Measurements from ENCODE around the gene NADK2.

Gene NADK2

DNA sequence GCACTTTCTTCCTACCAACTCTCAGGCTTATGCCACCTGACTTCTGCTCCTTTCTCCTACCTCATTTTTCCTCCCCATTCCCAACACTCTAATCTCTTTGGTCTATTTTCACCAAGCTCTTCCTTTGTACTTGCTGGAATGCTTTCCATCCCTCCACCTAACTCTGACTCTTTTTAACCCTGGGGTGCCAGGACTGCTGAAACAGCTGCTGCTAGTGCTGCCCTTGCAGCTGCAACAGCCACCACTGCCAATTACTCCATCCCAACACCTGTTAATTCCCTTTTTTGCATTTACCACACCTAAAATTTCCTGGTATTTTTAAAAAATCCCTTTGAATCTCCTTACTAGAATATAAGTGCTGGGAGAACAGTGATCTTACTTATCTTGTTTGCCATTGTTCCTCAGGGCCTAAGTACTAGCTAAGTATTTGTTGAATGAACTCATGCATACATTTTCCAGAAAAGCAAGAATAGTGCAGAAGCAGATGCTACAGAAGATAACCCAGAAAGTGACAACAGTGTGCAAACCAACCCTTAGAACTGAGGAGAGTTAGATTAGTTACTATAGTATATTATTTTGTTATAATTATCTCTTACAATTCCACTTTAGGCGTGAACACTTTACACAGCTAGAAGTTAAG lies 11.5 kb downstream of the NADK2 start:
- Histone ChIP-seq H3K9me3 (ENCODE audit: insufficient read depth, low read depth, low read length) (no peaks in the 10 kb centered on the region), H3K4me3 (ENCODE audit: low read length) (no peak overlapping the region), H3K36me3 (ENCODE audit: insufficient read depth, low read length) (peaks cover 7% of the 10 kb centered on the region; the same call in 1 of the 2 replicates), H3K9ac (ENCODE audit: low read depth, low read length) (no peak overlapping the region), H3K27me3 (ENCODE audit: insufficient read depth, low read length) (no peaks in the 10 kb centered on the region), H3K27ac (ENCODE audit: low read depth, low read length) (no peak overlapping the region), H3K4me1 (ENCODE audit: insufficient read depth, low read length) (no peaks in the 10 kb centered on the region; the same call in 1 of the 2 replicates)
- no CpG with 5 or more reads among the region's 1 CpG for WGBS

DNA sequence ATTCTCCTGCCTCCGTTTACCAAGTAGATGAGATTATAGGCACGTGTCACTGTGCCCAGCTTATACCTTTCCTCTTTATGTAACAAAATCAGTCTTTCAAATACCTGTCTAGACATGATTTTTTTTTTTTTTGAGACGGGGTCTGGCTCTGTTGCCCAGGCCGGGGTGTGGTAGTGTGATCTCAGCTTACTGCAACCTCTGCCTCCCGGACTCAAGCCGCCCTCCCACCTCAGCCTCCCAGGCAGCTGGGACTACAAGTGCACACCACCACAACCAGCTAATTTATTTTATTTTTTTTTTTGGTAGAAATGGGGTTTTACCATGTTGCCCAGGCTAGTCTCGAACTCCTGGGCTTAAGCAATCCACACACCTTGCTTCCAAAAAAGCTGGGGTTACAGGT lies 13.2 kb downstream of the NADK2 start:
- Histone ChIP-seq H3K36me3 (ENCODE audit: insufficient read depth, low read length) (peaks cover 13% of the 10 kb centered on the region; the same call in 1 of the 2 replicates), H3K4me1 (ENCODE audit: insufficient read depth, low read length) (no peaks in the 10 kb centered on the region; the same call in 1 of the 2 replicates), H3K9ac (ENCODE audit: low read depth, low read length) (no peak overlapping the region), H3K4me3 (ENCODE audit: low read length) (no peak overlapping the region), H3K27ac (ENCODE audit: low read depth, low read length) (no peak overlapping the region), H3K9me3 (ENCODE audit: insufficient read depth, low read depth, low read length) (no peaks in the 10 kb centered on the region), H3K27me3 (ENCODE audit: insufficient read depth, low read length) (no peaks in the 10 kb centered on the region)
- WGBS: 93% methylated on average over 6 of the region's 7 CpGs

DNA sequence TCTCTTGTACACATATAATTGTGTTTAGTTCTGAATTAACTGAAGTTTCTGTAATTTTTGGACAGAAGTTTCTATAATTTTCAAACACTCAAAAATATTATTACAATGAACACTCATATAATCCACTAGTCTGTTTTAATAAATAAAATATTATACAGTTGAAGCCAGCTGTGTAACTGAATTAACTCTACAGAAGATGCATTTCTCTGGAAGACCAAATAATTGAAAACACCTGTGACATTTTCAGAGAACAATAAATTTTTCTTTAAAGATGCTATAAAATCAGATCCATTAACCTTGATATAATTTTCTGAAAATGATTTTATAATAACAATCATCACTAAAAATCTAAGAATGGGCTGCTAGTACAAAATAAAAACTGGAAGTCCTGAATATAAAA lies 14.7 kb downstream of the NADK2 start:
- H3K9ac ChIP-seq (ENCODE audit: low read depth, low read length): no peak overlapping the region
- H3K27ac ChIP-seq (ENCODE audit: low read depth, low read length): no peak overlapping the region
- H3K4me1 ChIP-seq (ENCODE audit: insufficient read depth, low read length): no peaks in the 10 kb centered on the region; the same call in 1 of the 2 replicates
- H3K9me3 ChIP-seq (ENCODE audit: insufficient read depth, low read depth, low read length): no peaks in the 10 kb centered on the region
- peaks cover 13% of the 10 kb centered on the region; the same call in 1 of the 2 replicates for H3K36me3 ChIP-seq (ENCODE audit: insufficient read depth, low read length)
- no peaks in the 10 kb centered on the region for H3K27me3 ChIP-seq (ENCODE audit: insufficient read depth, low read length)
- H3K4me3 ChIP-seq (ENCODE audit: low read length): no peak overlapping the region

DNA sequence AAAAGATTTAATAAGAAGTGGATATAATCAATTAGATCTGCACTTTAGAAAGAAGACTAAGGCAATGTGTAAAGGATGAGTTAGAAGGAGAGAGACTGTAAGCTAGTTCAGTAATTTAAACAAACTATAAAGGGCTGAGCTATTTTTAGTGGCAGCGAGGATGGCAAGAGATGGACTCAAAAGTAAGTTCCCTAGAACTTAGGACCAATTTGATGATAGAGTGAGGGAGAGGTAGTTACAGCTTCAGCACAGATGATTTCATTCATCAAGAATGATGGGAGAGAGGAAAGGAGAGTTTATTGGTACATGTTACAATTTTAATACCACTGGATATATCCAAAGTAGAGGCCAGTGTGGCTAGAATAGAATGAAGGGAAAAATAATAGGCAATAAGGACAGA lies 19.1 kb downstream of the NADK2 start:
- H3K36me3 ChIP-seq (ENCODE audit: insufficient read depth, low read length): peaks cover 29% of the 10 kb centered on the region
- H3K4me3 ChIP-seq (ENCODE audit: low read length): no peak overlapping the region
- no peak overlapping the region for H3K9ac ChIP-seq (ENCODE audit: low read depth, low read length)
- no peaks in the 10 kb centered on the region for H3K9me3 ChIP-seq (ENCODE audit: insufficient read depth, low read depth, low read length)
- no peaks in the 10 kb centered on the region for H3K4me1 ChIP-seq (ENCODE audit: insufficient read depth, low read length)
- 90% methylated on average over 1 of the region's 1 CpG for WGBS
- no peaks in the 10 kb centered on the region for H3K27me3 ChIP-seq (ENCODE audit: insufficient read depth, low read length)
- H3K27ac ChIP-seq (ENCODE audit: low read depth, low read length): no peak overlapping the region

DNA sequence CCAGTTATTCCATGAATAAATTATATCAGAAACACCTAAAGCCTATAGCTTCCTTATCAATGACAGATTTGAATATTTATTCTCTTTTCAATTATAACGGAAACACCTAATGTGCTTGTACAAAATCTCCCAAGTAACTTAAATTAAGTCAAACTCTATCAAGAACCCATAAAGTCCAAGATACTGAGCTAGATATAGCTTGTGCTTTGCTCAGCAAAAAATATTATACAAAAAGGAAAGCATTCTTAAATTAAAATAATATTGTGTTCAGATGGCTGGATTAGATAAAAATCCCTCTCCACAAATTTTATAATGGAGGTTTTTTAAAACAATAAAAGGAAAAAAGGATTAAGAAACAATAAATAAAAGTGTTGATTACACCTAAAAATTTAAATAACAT lies 23.7 kb downstream of the NADK2 start:
- no peaks in the 10 kb centered on the region for H3K9me3 ChIP-seq (ENCODE audit: insufficient read depth, low read depth, low read length)
- H3K27ac ChIP-seq (ENCODE audit: low read depth, low read length): no peak overlapping the region
- H3K36me3 ChIP-seq (ENCODE audit: insufficient read depth, low read length): peaks cover 41% of the 10 kb centered on the region
- H3K27me3 ChIP-seq (ENCODE audit: insufficient read depth, low read length): no peaks in the 10 kb centered on the region
- no peak overlapping the region for H3K9ac ChIP-seq (ENCODE audit: low read depth, low read length)
- H3K4me1 ChIP-seq (ENCODE audit: insufficient read depth, low read length): no peaks in the 10 kb centered on the region
- 96% methylated on average over 1 of the region's 1 CpG for WGBS
- H3K4me3 ChIP-seq (ENCODE audit: low read length): no peak overlapping the region

DNA sequence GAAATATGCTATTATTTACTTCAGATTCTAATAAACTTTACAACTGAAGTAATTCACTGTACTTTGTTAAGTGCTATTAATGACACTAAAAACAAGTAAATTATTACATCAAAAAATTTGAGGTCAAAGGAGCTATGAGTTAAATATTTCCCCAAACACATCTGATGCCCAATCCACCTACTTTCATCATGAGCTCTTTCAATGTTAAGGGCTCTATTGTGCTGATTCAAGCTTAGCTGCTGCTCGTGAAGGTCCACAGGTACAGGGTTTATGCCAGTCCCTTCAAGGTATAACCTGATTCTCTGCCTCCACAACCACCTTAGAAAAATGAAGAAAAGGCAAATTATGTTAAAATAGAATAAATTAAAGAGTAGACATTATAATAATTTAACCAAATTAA lies 24.2 kb downstream of the NADK2 start:
- H3K4me1 ChIP-seq (ENCODE audit: insufficient read depth, low read length): no peaks in the 10 kb centered on the region
- peaks cover 45% of the 10 kb centered on the region for H3K36me3 ChIP-seq (ENCODE audit: insufficient read depth, low read length)
- no peak overlapping the region for H3K4me3 ChIP-seq (ENCODE audit: low read length)
- no peaks in the 10 kb centered on the region for H3K27me3 ChIP-seq (ENCODE audit: insufficient read depth, low read length)
- H3K9me3 ChIP-seq (ENCODE audit: insufficient read depth, low read depth, low read length): no peaks in the 10 kb centered on the region
- WGBS: 100% methylated on average over 1 of the region's 1 CpG
- H3K27ac ChIP-seq (ENCODE audit: low read depth, low read length): no peak overlapping the region
- H3K9ac ChIP-seq (ENCODE audit: low read depth, low read length): no peak overlapping the region

DNA sequence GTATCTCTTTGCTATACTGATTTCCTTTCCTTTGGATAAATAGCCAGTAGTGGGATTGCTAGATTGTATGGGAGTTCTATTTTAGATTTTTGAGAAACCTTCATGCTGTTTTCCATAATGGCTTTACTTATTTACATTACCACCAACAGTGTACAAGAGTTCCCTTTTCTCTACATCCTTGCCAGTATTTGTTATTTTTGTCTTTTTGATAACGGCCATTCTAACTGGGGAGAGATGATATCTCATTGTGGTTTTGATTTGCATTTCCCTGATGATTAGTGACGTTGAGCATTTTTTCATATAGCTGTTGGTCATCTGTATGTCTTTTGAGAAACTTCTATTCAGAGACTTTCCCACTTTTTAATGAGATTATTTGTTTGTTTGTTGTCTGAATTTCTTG lies 25.8 kb downstream of the NADK2 start:
- H3K9me3 ChIP-seq (ENCODE audit: insufficient read depth, low read depth, low read length): no peaks in the 10 kb centered on the region
- H3K4me3 ChIP-seq (ENCODE audit: low read length): no peak overlapping the region
- H3K36me3 ChIP-seq (ENCODE audit: insufficient read depth, low read length): peaks cover 54% of the 10 kb centered on the region
- no peaks in the 10 kb centered on the region for H3K4me1 ChIP-seq (ENCODE audit: insufficient read depth, low read length)
- no peaks in the 10 kb centered on the region for H3K27me3 ChIP-seq (ENCODE audit: insufficient read depth, low read length)
- WGBS: 100% methylated on average over 2 of the region's 2 CpGs
- no peak overlapping the region for H3K9ac ChIP-seq (ENCODE audit: low read depth, low read length)
- H3K27ac ChIP-seq (ENCODE audit: low read depth, low read length): no peak overlapping the region

DNA sequence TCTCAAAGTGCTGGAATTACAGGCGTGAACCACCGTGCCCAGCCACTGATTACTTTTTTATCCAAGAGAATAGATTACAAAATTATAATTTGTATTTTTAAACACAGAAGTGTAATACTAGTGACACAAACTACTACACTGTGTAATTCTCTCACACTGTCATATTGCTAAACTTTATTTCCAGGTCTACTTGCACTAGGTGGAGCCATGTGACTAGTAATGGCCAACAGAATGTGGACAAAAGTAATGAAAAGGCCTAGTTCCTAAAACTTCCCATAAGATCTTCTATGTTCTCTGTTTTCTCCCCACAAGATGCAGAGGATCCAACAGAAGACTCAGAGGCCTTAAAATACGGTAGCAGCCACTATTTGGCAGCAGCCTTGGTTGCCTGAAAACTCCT lies 27.3 kb downstream of the NADK2 start:
- no peak overlapping the region for H3K27ac ChIP-seq (ENCODE audit: low read depth, low read length)
- H3K9ac ChIP-seq (ENCODE audit: low read depth, low read length): no peak overlapping the region
- H3K4me1 ChIP-seq (ENCODE audit: insufficient read depth, low read length): no peaks in the 10 kb centered on the region
- no peaks in the 10 kb centered on the region for H3K9me3 ChIP-seq (ENCODE audit: insufficient read depth, low read depth, low read length)
- H3K4me3 ChIP-seq (ENCODE audit: low read length): no peak overlapping the region
- WGBS: 98% methylated on average over 3 of the region's 3 CpGs
- H3K27me3 ChIP-seq (ENCODE audit: insufficient read depth, low read length): no peaks in the 10 kb centered on the region
- peaks cover 49% of the 10 kb centered on the region for H3K36me3 ChIP-seq (ENCODE audit: insufficient read depth, low read length)

DNA sequence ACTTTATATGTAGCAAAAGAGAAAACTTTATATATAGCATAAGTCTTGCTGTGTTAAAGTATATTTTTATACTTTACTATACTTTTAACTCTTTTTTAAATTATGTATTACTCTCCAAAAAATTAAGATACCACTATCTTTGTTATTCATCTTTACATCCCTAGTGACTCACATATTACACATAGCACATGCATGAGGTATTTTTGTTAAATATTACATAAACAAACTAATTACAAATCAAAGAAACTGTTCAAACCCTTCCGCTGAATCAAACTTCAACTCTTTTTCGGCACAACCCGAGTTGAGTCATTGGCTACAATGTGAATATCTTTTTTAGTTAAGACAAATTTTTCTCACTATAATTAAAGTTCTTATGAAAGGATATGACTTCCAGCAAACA lies 32.1 kb downstream of the NADK2 start:
- 87% methylated on average over 3 of the region's 3 CpGs for WGBS
- H3K9ac ChIP-seq (ENCODE audit: low read depth, low read length): no peak overlapping the region
- H3K4me1 ChIP-seq (ENCODE audit: insufficient read depth, low read length): no peaks in the 10 kb centered on the region
- no peak overlapping the region for H3K27ac ChIP-seq (ENCODE audit: low read depth, low read length)
- peaks cover 24% of the 10 kb centered on the region for H3K36me3 ChIP-seq (ENCODE audit: insufficient read depth, low read length)
- no peak overlapping the region for H3K4me3 ChIP-seq (ENCODE audit: low read length)
- no peaks in the 10 kb centered on the region for H3K9me3 ChIP-seq (ENCODE audit: insufficient read depth, low read depth, low read length)
- H3K27me3 ChIP-seq (ENCODE audit: insufficient read depth, low read length): no peaks in the 10 kb centered on the region

DNA sequence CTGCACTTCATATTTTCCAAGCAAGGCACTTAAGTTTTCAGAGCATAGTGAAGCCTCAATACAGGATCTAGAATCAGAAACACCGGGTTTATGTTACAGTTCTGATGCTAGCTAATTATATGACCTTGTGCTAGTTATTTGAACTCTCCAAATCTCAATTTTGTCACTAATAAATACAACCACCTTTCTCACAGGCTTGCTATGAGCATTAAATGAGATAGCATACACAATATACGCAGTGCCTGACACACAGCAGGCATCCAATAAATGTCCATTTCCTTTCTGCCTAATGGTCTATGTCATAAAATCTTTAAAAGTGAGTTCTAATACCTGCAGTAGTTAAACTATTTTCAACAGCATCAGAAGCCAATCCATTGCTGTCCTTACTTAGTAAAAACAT lies 32.9 kb downstream of the NADK2 start:
- WGBS: 100% methylated on average over 1 of the region's 2 CpGs
- Histone ChIP-seq H3K36me3 (ENCODE audit: insufficient read depth, low read length) (peaks cover 20% of the 10 kb centered on the region), H3K27me3 (ENCODE audit: insufficient read depth, low read length) (no peaks in the 10 kb centered on the region), H3K9ac (ENCODE audit: low read depth, low read length) (no peak overlapping the region), H3K4me3 (ENCODE audit: low read length) (no peak overlapping the region), H3K9me3 (ENCODE audit: insufficient read depth, low read depth, low read length) (no peaks in the 10 kb centered on the region), H3K4me1 (ENCODE audit: insufficient read depth, low read length) (no peaks in the 10 kb centered on the region), H3K27ac (ENCODE audit: low read depth, low read length) (no peak overlapping the region)

DNA sequence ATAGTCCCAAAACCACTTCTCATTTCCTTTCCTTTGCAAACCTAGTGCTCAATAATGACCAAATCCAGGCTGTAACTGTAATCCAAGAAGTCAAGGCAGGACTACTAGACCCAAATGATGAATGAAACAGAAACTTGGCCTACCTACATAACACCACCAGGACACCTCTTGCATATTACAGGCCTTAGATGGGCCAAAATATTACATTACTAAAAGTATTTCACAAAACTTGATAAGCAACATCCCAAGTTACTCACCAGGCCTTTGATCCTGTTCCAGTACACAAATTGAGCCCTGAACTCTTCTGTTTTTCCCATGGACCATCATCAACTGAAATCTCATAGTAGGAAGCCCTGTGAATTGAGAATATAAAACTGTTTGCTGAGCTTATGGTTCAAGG lies 34.8 kb downstream of the NADK2 start:
- H3K4me3 ChIP-seq (ENCODE audit: low read length): no peak overlapping the region
- no peaks in the 10 kb centered on the region for H3K9me3 ChIP-seq (ENCODE audit: insufficient read depth, low read depth, low read length)
- no peak overlapping the region for H3K9ac ChIP-seq (ENCODE audit: low read depth, low read length)
- peaks cover 11% of the 10 kb centered on the region for H3K36me3 ChIP-seq (ENCODE audit: insufficient read depth, low read length)
- no peaks in the 10 kb centered on the region for H3K4me1 ChIP-seq (ENCODE audit: insufficient read depth, low read length)
- no peak overlapping the region for H3K27ac ChIP-seq (ENCODE audit: low read depth, low read length)
- H3K27me3 ChIP-seq (ENCODE audit: insufficient read depth, low read length): no peaks in the 10 kb centered on the region

DNA sequence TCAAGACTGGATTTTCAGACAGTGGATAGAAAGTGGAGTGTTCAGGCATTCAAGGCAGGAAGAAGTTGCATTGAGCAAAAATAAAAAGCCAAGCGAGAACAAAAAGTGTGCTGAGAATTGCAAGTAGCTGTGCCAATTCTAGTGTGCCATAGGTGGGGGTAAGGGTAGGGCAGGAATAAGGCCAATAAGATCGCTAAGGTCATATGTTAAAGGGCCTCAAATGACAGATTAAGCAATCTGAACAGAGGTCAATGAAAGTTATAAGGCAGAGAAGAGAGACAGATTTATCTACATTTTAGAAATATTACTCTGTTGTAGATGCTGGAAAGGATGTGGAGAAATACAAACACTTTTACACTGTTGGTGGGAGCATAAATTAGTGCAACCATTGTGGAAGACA lies 36.4 kb downstream of the NADK2 start:
- Histone ChIP-seq H3K27ac (ENCODE audit: low read depth, low read length) (no peak overlapping the region), H3K4me3 (ENCODE audit: low read length) (no peak overlapping the region), H3K36me3 (ENCODE audit: insufficient read depth, low read length) (peaks cover 12% of the 10 kb centered on the region), H3K9me3 (ENCODE audit: insufficient read depth, low read depth, low read length) (no peaks in the 10 kb centered on the region), H3K9ac (ENCODE audit: low read depth, low read length) (no peak overlapping the region), H3K4me1 (ENCODE audit: insufficient read depth, low read length) (no peaks in the 10 kb centered on the region), H3K27me3 (ENCODE audit: insufficient read depth, low read length) (no peaks in the 10 kb centered on the region)
- 95% methylated on average over 2 of the region's 2 CpGs for WGBS

Measured in HUES64 (cell line).